SK-N-SH treated with all-trans-retinoic acid at 6 μM for 48 hours (cell line): ENCODE data around the gene SMIM5.

Experiments
- BACH2 ChIP-seq: fragments of 250-450 bp; sonication (Bioruptor Pico); IDR thresholded peaks from 2 replicates; pipeline ENCODE4 v1.9.0; 2021; ENCODE audit warnings: mild to moderate bottlenecking, borderline replicate concordance
- GLIS3 ChIP-seq: fragments of 250-450 bp; sonication (Bioruptor Pico); IDR thresholded peaks from 2 replicates; pipeline ENCODE4 v1.5.0; 2020; ENCODE audit warnings: mild to moderate bottlenecking, moderate library complexity
- RARB ChIP-seq: fragments of 250-450 bp; sonication (Bioruptor Pico); IDR thresholded peaks from 2 replicates; pipeline ENCODE4 v1.8.0; 2021; ENCODE audit warnings: mild to moderate bottlenecking, moderate library complexity
- TCF4 ChIP-seq: fragments of 250-450 bp; sonication (Bioruptor Pico); IDR thresholded peaks from 2 replicates; pipeline ENCODE4 v1.8.0; 2021; ENCODE audit warnings: mild to moderate bottlenecking, moderate library complexity, borderline replicate concordance
- ZFP3 ChIP-seq: fragments of 250-450 bp; sonication (Bioruptor Pico); IDR thresholded peaks from 2 replicates; pipeline ENCODE4 v1.5.0; 2020; ENCODE audit warnings: mild to moderate bottlenecking, moderate library complexity
- ZNF70 ChIP-seq: fragments of 450-650 bp; formaldehyde crosslinking; IDR thresholded peaks from 2 replicates; pipeline ENCODE4 v1.5.0; 2020; ENCODE audit warnings: mild to moderate bottlenecking, moderate library complexity
- TF ChIP-seq, protein P1 (sequence below): fragments of 250-450 bp; sonication (Bioruptor Pico); IDR thresholded peaks from 2 replicates; pipeline ENCODE4 v1.5.1; 2020; ENCODE audit warnings: low read depth, mild to moderate bottlenecking, moderate library complexity
- TF ChIP-seq, protein P2 (sequence below): fragments of 250-450 bp; sonication (Bioruptor Pico); IDR thresholded peaks from 2 replicates; pipeline ENCODE4 v1.5.0; 2020; ENCODE audit warnings: mild to moderate bottlenecking, moderate library complexity

DNA sequence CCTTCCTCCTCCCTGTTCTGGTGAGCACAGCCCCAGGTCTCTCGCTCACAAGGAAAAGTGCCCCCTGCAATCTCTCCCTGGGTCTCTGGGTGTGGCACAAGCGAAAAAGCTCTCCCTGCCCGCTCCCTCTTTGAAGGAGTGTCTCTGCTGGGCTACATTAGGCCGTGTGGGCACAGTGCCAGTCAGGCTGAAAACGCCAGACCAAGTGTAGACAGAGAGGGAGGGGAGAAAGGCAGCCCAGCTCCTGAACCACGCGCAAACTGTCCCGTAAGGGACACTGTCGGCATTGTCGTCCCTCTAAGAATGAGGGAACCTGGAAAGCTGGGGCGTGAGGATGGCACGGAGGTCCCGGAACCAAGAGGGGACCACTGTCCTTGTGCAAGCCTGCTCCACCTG is 3.9 kb downstream of the SMIM5 start:
- TF ChIP-seq GLIS3 (CRISPR knock-in tag) = no peak
- TF ChIP-seq TCF4 (CRISPR knock-in tag) = no peak
- TF ChIP-seq, protein P1, sequence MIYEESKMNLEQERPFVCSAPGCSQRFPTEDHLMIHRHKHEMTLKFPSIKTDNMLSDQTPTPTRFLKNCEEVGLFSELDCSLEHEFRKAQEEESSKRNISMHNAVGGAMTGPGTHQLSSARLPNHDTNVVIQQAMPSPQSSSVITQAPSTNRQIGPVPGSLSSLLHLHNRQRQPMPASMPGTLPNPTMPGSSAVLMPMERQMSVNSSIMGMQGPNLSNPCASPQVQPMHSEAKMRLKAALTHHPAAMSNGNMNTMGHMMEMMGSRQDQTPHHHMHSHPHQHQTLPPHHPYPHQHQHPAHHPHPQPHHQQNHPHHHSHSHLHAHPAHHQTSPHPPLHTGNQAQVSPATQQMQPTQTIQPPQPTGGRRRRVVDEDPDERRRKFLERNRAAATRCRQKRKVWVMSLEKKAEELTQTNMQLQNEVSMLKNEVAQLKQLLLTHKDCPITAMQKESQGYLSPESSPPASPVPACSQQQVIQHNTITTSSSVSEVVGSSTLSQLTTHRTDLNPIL = no peak
- no peak for TF ChIP-seq ZFP3 (CRISPR knock-in tag)
- TF ChIP-seq ZNF70 (CRISPR knock-in tag) = no peak
- no peak for TF ChIP-seq RARB (CRISPR knock-in tag)
- TF ChIP-seq, protein P2, sequence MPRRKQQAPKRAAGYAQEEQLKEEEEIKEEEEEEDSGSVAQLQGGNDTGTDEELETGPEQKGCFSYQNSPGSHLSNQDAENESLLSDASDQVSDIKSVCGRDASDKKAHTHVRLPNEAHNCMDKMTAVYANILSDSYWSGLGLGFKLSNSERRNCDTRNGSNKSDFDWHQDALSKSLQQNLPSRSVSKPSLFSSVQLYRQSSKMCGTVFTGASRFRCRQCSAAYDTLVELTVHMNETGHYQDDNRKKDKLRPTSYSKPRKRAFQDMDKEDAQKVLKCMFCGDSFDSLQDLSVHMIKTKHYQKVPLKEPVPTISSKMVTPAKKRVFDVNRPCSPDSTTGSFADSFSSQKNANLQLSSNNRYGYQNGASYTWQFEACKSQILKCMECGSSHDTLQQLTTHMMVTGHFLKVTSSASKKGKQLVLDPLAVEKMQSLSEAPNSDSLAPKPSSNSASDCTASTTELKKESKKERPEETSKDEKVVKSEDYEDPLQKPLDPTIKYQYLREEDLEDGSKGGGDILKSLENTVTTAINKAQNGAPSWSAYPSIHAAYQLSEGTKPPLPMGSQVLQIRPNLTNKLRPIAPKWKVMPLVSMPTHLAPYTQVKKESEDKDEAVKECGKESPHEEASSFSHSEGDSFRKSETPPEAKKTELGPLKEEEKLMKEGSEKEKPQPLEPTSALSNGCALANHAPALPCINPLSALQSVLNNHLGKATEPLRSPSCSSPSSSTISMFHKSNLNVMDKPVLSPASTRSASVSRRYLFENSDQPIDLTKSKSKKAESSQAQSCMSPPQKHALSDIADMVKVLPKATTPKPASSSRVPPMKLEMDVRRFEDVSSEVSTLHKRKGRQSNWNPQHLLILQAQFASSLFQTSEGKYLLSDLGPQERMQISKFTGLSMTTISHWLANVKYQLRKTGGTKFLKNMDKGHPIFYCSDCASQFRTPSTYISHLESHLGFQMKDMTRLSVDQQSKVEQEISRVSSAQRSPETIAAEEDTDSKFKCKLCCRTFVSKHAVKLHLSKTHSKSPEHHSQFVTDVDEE = no peak
- no peak for TF ChIP-seq BACH2 (CRISPR knock-in tag)
